ENCODE measurements around the gene EIF3L. TPM values are rescaled to one million over a fixed set of nuclear protein-coding genes. Genes with fewer than 3 reads are reported as not detected.

The EIF3L gene
- total RNA-seq, 3 donors from 2014 or later, result 365 to 477 (median 414) TPM

- Histone ChIP-seq H3K4me3 (no peak overlapping the region), H3K9me3 (no peaks in the 10 kb centered on the region), H3K4me1 (ENCODE audit: low read depth) (no peaks in the 10 kb centered on the region), H3K36me3 (ENCODE audit: low read depth) (peaks cover 15% of the 10 kb centered on the region)
- intact Hi-C loops (cut with DNase I, micrococcal nuclease), result no loop called here
- DNase-seq (no peak), ATAC-seq (no peak)
- TF ChIP-seq CTCF (IDR thresholded peaks at IDR 0.05), result no peak
These were observed 19.0 kb upstream of the EIF3L start for GRCh38 chr22:37830093-37830842.

- ATAC-seq (no peak), DNase-seq (no peak)
- Histone ChIP-seq H3K4me3 (no peak overlapping the region), H3K4me1 (ENCODE audit: low read depth) (no peaks in the 10 kb centered on the region), H3K36me3 (ENCODE audit: low read depth) (peaks cover 15% of the 10 kb centered on the region), H3K9me3 (no peaks in the 10 kb centered on the region)
- intact Hi-C loops (cut with DNase I, micrococcal nuclease), result no loop called here
- TF ChIP-seq CTCF (IDR thresholded peaks at IDR 0.05), result no peak
These were observed 17.7 kb upstream of the EIF3L start for GRCh38 chr22:37831472-37831871.

GRCh38 chr22:37832022-37832857, 17.0 kb upstream of the EIF3L start:
- no peaks in the 10 kb centered on the region for H3K4me1 ChIP-seq (ENCODE audit: low read depth)
- no peak overlapping the region for H3K4me3 ChIP-seq
- DNase-seq, result no peak
- TF ChIP-seq CTCF (IDR thresholded peaks at IDR 0.05), result no peak
- peaks cover 15% of the 10 kb centered on the region for H3K36me3 ChIP-seq (ENCODE audit: low read depth)
- intact Hi-C loops (cut with DNase I, micrococcal nuclease), result no loop called here
- H3K9me3 ChIP-seq, result no peaks in the 10 kb centered on the region
- ATAC-seq, result no peak

- intact Hi-C loops (cut with DNase I, micrococcal nuclease), result no loop called here
- Histone ChIP-seq H3K4me1 (ENCODE audit: low read depth) (peaks cover 12% of the 10 kb centered on the region), H3K4me3 (no peak overlapping the region), H3K36me3 (ENCODE audit: low read depth) (peaks cover 12% of the 10 kb centered on the region), H3K9me3 (no peaks in the 10 kb centered on the region)
- DNase-seq (peak in 1 of 3 donors; percentile 37), ATAC-seq (no peak)
- no peak for TF ChIP-seq CTCF (IDR thresholded peaks at IDR 0.05)
These were observed 7.0 kb upstream of the EIF3L start for GRCh38 chr22:37842015-37842793.

GRCh38 chr22:37843741-37844089, 5.5 kb upstream of the EIF3L start:
- intact Hi-C loops (cut with DNase I, micrococcal nuclease), result no loop called here
- Histone ChIP-seq H3K36me3 (ENCODE audit: low read depth) (peaks cover 12% of the 10 kb centered on the region), H3K9me3 (no peaks in the 10 kb centered on the region), H3K4me1 (ENCODE audit: low read depth) (peaks cover 17% of the 10 kb centered on the region), H3K4me3 (peak overlapping the region; percentile 72)
- DNase-seq (peak; percentile 61 to 80 (median 75)), ATAC-seq (peak; percentile 66)
- TF ChIP-seq CTCF (IDR thresholded peaks at IDR 0.05), result no peak

Data from mucosa of descending colon (tissue), 3 donors.